Measurements from ENCODE around the gene DDX19B. TPM values are rescaled to one million over a fixed set of nuclear protein-coding genes. Genes with fewer than 3 reads are reported as not detected.

The DDX19B gene
- total RNA-seq: 20.8 and 20.9 TPM in 2 replicates

DNA sequence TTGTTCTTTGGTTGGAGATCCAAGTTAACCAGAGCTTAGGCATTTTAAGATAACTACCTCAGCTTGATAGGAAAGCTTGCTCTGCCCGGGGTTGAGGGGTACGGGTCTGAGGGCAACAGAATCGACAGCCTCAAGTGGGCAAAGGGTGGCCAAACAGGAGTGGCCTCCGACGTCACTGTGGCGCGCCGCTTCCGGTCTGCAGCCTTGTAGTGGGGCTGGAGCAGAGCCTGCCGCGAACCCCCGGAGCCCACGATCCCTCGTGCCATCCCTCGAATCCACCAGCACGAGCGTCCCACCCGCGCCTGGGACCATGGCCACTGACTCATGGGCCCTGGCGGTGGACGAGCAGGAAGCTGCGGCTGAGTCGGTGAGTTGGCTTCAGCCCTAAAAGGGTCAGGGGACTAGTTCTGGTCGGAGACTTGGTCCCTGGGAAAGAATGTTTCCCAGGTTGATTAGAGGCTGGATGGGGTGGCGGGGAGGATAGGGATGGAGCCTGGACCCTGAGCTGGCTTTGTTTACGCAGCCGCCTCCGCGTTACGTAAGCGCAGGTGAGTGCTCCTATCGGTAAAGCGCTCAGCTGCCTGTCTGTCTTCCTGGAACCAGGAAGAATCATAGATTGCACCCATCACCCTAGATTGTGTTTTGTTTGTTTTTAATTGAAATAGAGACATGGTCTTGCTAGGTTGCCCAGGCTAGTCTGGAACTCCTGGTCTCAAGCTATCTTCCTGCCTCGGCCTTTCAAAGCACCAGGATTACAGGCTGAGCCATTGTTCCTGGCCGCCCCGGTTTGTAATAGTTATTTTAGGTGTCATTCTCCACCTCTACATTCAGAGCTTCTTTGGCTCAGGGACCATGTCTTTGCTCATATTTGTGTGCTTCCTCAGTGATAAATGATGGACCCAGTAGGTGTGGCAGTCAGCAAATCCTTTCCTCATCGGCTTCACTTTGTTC, at the start of gene DDX19B:
TSS of gene DDX19B (plus strand) at position 199 of the 951 bp plus-strand sequence. CDS start at position 311, 112 bp downstream.

DNA sequence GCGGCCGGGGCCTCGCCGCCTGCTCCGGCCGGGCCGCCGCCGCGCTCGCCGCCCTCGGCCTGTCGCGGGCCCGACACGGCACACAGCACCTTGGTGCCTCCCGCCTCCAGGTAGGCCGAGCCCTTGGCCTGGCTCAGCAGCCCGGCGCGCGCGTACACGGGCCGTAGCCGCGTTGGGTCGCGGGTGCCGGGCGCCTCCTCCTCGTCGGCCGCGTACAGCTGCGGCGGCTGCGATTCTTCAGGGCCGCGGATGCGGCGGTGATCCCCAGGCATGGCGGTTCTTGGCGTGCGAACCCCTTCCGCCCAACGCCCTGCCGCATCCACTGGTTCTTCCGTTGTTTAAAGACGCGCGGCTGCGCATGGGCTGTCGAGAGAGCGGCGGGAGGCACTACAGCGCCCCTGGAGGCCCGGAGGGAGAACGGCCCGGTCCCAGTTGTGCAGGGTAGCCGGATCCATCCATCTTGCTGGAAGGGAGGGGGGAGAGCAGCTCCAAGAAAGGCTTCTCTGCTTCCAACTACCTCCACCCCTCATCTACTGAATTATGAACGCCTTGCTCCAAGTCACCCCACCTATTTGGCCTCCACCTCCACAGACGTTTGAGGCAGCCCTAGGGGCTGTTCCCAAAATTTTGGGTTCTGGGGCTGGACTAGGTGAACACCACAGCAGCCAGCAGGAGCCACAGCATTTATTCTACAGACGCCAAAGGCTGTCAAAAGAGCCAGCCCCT, 47.2 kb upstream of the DDX19B start, which contains the start of gene EXOSC6:
TSS of gene EXOSC6 (minus strand) at position 312 of the 726 bp plus-strand sequence. CDS start at position 272, 40 bp downstream.

DNA sequence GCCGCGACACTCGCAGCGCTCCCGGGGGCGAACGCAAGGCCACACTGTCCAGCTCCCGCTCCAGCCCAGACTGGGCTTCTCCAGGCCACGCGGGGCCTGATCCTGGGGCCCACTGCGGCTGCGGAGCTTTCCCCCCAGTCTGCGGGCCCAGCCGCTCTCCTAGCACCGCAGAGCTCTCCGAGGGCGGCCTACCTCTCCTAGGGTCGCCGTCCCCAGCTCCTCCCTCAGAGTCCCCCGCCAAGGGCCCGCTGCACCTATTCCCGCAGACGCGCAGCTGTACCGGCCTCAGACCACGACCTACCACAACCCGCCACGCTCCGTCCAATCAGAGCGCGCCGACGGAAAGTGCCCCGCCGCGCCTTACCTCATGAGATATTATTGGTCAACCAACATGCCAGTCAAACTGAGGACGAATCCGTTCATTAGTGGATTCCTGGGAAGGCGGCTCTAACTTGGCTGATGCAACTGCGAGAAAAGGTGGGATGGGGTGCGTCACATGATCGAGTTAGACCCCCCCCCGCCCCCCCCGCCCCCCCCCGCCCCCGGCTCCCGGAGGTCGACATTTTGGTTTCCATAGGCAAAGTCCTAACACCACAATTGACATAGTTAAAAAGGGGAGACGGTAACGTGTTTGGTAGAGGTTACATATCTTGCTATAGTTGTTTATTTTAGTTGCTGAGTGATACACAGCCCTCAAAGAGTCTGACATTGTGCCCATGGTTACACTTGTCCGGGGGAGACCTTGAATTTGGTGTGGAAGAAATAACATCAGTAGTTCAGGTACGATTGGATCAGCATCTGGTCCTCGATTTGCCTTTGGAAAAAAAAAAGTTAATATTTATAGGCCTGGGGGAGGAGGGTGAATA, 9.5 kb upstream of the DDX19B start, which contains the start of gene AARS1:
TSS of gene AARS1 (minus strand) at position 278 of the 866 bp plus-strand sequence. CDS start 6,743 bp downstream, outside the sequence.

Other genes starting within 250 kb of the DDX19B start
- gene PDPR, start 184.9 kb upstream of the DDX19B start, total RNA-seq: 14.0 and 15.9 TPM in 2 replicates
- gene CLEC18C, start 125.4 kb upstream of the DDX19B start, total RNA-seq: 0.23 and 0.59 TPM in 2 replicates
- 29.5 and 35.9 TPM in 2 replicates for gene EXOSC6, start 47.2 kb upstream of the DDX19B start, total RNA-seq
- gene AARS1, start 9.7 kb upstream of the DDX19B start, total RNA-seq: 229 and 234 TPM in 2 replicates
- 46.6 and 57.3 TPM in 2 replicates for gene DDX19A, start 47.7 kb downstream of the DDX19B start, total RNA-seq
- gene ST3GAL2, start 139.9 kb downstream of the DDX19B start, total RNA-seq: 30.0 and 49.2 TPM in 2 replicates
- 9.3 and 12.8 TPM in 2 replicates for gene FCSK, start 155.4 kb downstream of the DDX19B start, total RNA-seq
- gene COG4, start 224.4 kb downstream of the DDX19B start, total RNA-seq: 71.9 and 76.6 TPM in 2 replicates
- 89.1 and 138 TPM in 2 replicates for gene SF3B3, start 224.6 kb downstream of the DDX19B start, total RNA-seq